Activated CD8-positive, alpha-beta memory T cell treated with anti-CD3 and anti-CD28 coated beads, Interleukin-2, amount 50 U/mL, for 1 hour (primary cell): ENCODE measurements around the gene ATG13.
"Not testable (repeated sequence)": the region's sequence is repeated elsewhere in the genome, so short reads cannot be mapped to it uniquely, and the experiment has no call there.

Source experiments
- DNase-seq: peaks from one replicate; pipeline ENCODE4 v3.0.0-alpha.2; 2020; ENCODE audit errors: extremely low read depth

The ATG13 gene

GRCh38 chr11:46643986-46644385, 26.6 kb downstream of the ATG13 start:
- no peak for DNase-seq

- no peak for DNase-seq
These were observed 31.9 kb downstream of the ATG13 start for GRCh38 chr11:46649180-46649738.

DNA sequence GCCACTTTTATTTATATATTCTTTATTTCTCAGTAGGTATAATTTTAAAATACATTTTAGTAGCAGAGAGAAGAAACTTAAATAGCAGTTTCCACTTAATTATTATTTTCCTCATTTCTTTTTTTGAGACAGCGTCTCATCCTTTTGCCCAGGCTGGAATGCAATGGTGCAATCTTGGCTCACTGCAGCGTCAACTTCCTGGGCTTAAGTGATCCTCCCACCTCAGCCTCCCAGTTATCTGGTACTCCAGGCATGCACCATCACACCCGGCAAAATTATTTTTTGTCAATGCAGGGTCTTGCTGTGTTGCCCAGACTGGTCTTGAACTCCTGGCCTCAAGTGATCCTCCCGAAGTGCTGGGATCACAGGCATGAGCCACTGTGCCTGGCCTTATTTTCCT, 38.3 kb downstream of the ATG13 start:
- DNase-seq, result no peak

GRCh38 chr11:46657186-46657585, 39.8 kb downstream of the ATG13 start:
- DNase-seq, result no peak

- DNase-seq, result no peak
These were observed 40.9 kb downstream of the ATG13 start for GRCh38 chr11:46658259-46658658.

DNA sequence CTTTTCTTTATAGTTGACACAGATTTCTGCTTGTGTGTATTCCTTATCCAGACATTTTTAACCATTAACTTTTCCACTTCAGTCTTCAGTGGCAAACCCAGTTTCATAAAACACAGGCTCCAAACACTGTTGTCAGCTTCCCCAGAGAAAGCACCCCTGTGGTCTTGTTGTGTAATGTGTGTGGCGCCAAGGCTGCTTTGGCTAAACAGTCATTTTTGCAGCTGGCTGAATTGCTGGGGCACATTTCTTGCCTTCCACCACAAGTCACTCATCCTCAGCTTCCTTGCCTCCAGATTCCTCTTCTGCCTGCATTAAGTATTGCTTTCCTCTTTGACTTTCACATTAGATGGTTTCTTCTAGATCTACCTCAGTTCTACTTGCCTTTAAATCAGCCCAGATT, 42.6 kb downstream of the ATG13 start:
- no peak for DNase-seq

- no peak for DNase-seq
These were observed 44.5 kb downstream of the ATG13 start for GRCh38 chr11:46661836-46662235.

- DNase-seq, result no peak
These were observed 45.0 kb downstream of the ATG13 start for GRCh38 chr11:46662366-46662765.

DNA sequence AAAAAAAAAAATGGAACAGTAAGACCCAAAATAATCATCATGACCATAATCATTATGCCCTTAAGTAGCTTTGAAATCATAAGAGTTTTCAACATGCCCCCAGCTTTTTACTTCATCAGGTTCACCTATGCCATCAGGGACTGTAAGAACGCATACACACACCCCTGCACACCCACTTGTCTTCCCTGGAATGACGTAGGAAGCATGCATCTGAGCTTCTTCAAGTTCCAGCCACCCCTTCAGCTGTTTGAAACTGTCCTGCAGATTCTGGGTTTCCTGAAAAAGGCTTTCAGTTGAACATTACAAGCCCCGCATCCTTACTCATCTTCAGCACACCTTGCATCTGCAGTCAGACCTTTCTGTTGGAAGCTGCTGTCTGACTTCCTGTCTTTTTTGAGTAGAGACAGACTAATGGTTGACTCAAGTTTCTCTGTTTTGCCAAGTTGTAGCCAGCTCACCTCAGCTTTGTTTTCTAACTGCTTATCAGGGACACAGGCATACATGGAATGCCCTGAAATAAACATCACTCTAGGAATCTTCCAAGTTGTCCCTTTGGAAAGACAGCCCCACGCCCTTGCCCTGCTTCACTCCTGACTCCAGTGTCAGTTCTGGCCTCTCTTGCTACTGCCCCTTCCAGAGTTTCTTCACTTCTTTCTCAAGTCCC, 46.1 kb downstream of the ATG13 start:
- DNase-seq, result no peak

DNA sequence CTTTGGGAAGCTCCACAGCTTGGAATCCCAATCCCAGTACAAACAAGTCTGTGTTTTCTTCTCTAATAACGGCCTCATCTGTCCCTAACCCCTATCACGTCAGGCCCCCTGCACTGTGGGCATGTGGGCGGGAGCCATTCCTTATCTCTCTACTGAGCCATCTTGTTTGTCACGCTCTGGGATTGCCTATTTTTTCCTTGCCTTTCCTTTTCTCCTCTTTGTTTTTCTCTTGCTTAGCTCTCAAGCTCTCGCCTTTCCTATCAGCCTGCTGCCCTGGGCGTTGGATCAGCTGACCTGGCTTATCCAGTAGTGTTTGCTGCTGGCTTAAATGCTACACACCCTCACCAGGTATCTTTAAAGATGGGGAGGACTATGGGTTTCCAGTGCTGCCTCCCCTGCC, 47.3 kb downstream of the ATG13 start:
- DNase-seq, result no peak

- DNase-seq, result no peak
These were observed 48.0 kb downstream of the ATG13 start for GRCh38 chr11:46665356-46665755.

- no peak for DNase-seq
These were observed 49.2 kb downstream of the ATG13 start for GRCh38 chr11:46666516-46666915.

- no peak for DNase-seq
These were observed 49.7 kb downstream of the ATG13 start for GRCh38 chr11:46667043-46667481.

DNA sequence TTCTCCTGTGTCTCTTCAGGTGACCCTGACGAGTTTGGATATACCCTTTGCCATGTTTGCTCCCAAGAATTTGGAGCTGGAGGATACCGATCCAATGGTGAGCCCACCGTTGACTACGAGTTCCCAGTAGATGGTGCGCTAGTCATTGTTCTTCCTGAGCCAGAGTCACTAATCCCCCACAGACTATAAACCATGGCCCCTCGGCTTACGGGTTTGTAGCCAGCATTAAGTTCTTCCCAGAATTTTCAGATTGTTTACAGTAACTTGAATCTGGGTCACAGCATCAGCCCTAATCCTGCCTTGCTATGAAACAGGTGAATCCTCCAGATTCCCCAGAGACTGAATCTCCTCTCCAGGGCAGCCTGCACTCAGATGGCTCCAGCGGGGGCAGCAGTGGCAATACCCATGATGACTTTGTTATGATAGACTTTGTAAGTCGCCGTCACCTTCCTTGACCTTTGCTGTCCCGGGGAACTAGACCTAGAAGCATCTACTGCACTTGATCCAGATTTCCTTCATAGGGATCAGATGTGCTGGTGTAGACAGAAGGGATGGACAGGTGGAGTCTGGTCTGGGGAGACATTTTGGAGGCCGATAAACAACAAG, 51.2 kb downstream of the ATG13 start:
- no peak for DNase-seq

GRCh38 chr11:46669711-46670139, 52.4 kb downstream of the ATG13 start:
- no peak for DNase-seq

DNA sequence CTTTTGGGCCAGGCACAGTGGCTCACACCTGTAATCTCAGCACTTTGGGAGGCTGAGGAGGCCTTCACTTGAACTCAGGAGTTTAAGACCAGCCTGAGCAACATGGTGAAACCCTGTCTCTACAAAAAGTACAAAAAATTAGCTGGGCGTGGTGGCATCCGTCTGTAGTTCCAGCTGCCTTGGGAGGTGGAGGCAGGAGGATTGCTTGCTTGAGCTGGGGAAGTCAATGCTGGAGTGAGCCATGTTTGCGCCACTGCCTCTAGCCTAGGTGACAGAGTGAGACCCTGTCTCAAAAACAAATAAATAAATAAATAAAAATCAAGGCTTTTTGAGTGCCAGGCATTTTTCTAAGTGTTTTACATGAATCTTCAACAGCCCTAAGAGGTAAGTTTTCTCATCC, 53.2 kb downstream of the ATG13 start:
- DNase-seq, result not testable (repeated sequence)

DNA sequence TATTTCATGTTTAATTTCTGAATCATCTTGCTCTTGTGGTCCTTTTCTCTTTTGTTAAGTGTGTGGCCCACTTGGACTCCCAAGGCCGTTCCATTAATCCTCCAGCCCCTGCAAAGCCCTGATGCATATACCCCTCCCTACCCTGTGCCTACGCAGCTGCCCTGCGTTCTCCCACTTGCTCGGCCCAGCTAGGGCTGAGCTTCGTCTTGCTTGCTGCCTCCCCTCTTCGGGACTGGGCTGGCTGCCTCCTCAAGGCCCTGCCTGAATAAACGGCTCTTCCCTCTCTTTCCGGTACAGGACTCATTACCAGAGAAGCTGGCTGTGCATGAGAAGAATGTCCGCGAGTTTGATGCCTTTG, 54.6 kb downstream of the ATG13 start:
- no peak for DNase-seq

DNA sequence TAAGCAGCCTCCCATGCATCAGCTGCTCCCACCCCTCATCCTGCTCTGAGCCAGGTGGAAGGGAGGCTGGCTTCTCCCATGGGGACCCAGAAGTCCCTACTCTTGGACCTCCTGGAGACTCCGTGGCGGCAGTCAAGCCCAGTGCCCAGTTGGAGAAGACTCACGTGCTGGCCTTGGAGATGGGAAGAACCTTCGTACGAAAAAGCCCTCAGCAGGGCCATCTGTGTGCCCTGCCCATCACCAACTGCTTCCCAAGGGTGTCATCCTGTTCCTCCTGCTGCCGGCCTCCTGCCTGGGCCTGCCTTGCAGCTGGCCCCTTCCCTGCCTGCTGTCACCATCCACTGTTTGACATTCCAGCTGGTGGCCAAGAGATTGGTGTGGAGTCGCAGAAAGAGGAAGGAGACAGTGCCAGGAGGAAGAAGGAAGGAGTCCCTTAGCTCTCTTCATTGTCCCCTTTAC, 55.1 kb downstream of the ATG13 start:
- DNase-seq, result no peak

- no peak for DNase-seq
These were observed 56.5 kb downstream of the ATG13 start for GRCh38 chr11:46673713-46674462.

DNA sequence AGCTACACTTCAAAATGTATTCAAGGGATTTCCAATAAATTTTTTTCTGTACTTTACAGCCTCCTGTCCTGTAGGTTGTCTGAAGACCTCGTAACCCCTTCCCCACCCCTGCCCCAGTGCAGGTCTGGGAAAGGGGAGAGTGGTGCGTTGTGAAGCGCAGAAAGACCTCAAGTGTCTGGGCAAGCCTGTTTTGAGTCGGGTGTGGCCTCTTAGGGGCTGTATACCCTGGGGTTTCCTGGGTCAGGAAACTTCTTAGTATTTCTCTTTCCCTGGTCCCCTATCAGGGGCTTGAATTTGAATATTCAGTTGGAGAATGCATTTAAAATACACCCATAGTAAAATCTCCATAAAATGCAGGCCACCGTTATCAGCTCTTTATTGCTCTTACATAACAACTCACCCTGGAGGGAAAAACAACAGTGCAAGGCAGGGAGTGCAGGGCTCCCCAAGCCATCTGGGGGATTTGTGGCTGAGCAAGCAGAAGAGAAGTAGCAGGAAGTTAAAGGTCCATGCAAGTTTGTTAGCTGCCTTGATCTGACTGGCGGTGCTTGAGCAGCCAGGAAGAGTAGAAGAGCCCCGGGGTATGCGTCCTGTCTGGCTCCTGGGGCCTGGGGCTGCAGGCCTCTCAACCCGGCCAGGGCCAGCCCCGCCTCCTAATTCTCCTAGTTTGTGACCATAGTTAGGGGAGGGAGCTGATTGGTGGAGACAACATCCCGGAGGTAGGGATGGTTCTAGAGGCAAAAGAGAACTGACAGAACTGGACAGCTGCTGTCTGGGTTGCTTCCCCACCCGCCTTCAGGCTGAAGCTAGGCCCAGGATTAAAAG, 57.3 kb downstream of the ATG13 start:
- DNase-seq, result no peak

GRCh38 chr11:46675288-46675851, 58.0 kb downstream of the ATG13 start:
- no peak for DNase-seq
